Breast epithelium (tissue), 3 donors: ENCODE measurements around the gene TRIM15.

Source experiments
- CTCF ChIP-seq, 3 donors: fragments of 450-650 bp; IDR thresholded peaks; one replicate each; pipeline ENCODE4 v1.5.1; 2016 to 2017; ENCODE audit warnings: antibody characterized with exemption in 3 of 3, mild to moderate bottlenecking in 3 of 3, moderate library complexity in 3 of 3
- POLR2A ChIP-seq: fragments of 450-650 bp; IDR thresholded peaks from one replicate; pipeline ENCODE4 v1.6.1; 2016; ENCODE audit warnings: antibody characterized with exemption, mild to moderate bottlenecking, moderate library complexity

DNA sequence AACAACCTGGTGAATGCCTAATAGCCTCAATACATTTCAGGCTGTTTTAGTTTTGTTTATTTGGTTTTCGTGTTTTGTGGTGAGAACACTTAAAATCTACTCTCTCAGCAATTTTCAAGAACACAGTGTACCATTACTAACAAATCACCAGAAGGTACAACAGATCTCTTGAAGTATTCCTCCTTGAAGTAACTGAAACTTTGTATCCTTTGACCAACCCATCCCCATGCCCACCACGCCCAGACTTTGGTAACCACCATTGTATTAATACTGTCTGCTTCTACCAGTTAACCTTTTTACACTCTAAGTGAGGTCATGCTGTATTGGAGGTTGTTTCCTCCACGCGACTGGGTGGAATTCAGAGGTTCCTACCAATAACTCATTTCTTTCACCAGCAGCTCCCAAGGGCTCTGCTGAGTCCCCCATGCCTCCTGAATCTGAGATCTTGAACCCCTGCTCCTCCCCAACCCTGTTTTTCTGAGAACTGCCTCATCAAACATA is 33.1 kb upstream of the TRIM15 start:
- TF ChIP-seq POLR2A (no peak), CTCF (IDR thresholded peaks at IDR 0.05) (no peak)
